ENCODE results near the gene IDUA.
A peak's percentile ranks its signal among the peaks of the same experiment; 100 is the strongest.

Gene IDUA

DNA sequence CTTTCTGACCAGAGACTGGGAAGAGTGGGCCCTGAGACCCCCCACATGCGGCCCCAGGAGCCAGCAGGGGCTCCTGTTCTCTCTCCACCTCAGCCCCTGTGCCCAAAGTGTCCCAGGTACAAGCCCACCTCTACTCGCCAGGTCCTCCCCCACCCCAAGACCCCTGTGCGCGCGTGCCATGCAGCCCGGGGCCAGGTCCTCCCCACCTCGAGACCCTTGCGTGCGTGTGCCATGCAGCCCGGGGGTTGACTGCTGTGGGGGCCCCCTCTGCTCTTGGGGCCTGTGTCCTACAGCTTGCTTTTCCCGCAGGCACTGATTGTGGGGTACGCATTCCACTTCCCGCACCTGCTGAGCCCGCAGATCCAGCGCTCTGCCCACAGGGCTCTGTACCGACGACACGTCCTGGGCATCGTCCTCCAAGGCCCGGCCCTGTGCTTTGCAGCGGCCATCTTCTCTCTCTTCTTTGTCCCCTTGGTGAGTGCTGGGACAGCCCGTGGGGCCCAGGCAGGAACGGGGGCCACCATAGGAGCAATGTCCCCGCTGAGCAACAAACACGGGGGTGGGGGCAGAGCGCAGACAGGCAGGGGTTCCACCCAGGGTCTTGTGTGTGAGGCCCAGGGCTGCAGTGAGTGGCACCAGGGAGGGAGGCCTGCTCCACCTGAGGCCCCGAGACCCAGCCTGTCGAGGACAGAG lies 33.8 kb upstream of the IDUA start:
- Mint-ChIP-seq H3K27ac (no peak overlapping the region), H3K4me3 (no peak overlapping the region), H3K27me3 (no peaks in the 10 kb centered on the region), H3K4me1 (peaks cover 2 to 5% of the 10 kb centered on the region in 2 donors), H3K36me3 (peaks cover 18 to 45% of the 10 kb centered on the region in 2 donors), H3K9me3 (no peaks in the 10 kb centered on the region)
- DNase-seq (no peak), ATAC-seq (replicated peaks) (no peak)

- ATAC-seq (replicated peaks) (no peak), DNase-seq (no peak)
- no peaks in the 10 kb centered on the region for H3K27me3 Mint-ChIP-seq
- no peak overlapping the region for H3K4me3 Mint-ChIP-seq
- H3K4me1 Mint-ChIP-seq, result peaks cover 0 to 4% of the 10 kb centered on the region in 2 donors
- peaks cover 21 to 46% of the 10 kb centered on the region in 2 donors for H3K36me3 Mint-ChIP-seq
- no peak overlapping the region for H3K27ac Mint-ChIP-seq
- H3K9me3 Mint-ChIP-seq, result no peaks in the 10 kb centered on the region
Measured at GRCh38 chr4:953574-953915, 33.3 kb upstream of the IDUA start.

DNA sequence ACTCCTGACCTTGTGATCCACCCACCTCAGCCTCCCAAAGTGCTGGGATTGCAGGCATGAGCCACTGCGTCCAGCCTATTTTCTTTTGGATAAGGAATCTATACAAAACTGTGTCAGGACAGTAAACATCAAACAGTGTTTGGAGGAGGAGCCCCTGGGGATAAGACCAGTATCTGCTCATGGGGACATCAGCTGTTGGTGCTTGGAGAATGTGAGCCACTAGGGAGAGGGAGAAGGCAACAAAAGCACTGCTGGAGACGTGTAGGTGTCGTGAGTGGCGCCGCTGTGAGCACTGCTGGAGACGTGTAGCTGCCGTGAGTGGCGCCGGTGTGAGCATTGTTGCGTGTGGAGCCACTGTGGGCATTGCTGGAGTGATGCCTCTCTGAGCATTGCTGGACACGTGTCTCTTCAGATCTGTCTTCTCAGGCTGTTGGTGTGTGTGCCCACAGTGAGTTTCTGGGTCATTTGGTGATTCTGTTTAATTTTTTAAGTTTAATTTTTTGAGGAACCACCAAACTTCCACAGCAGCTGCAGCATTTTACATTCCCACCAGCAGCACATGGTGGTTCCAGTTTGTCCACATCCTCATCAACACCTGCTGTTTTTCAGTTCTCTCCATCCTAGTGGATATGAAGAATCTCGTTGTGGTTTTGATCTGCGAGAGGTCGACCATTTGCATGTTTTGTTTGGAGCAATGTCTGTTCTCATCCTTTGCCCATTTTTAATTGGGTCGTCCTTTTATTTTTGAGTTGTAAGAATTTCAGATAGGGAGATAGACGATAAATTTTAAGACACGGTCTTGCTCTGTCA lies 32.4 kb upstream of the IDUA start:
- DNase-seq, result no peak
- H3K27me3 Mint-ChIP-seq, result no peaks in the 10 kb centered on the region
- no peak overlapping the region for H3K4me3 Mint-ChIP-seq
- peaks cover 27 to 51% of the 10 kb centered on the region in 2 donors for H3K36me3 Mint-ChIP-seq
- ATAC-seq (replicated peaks), result no peak
- no peaks in the 10 kb centered on the region for H3K9me3 Mint-ChIP-seq
- H3K4me1 Mint-ChIP-seq, result peaks cover 0 to 2% of the 10 kb centered on the region in 2 donors
- H3K27ac Mint-ChIP-seq, result peak overlapping the region; percentile 27

DNA sequence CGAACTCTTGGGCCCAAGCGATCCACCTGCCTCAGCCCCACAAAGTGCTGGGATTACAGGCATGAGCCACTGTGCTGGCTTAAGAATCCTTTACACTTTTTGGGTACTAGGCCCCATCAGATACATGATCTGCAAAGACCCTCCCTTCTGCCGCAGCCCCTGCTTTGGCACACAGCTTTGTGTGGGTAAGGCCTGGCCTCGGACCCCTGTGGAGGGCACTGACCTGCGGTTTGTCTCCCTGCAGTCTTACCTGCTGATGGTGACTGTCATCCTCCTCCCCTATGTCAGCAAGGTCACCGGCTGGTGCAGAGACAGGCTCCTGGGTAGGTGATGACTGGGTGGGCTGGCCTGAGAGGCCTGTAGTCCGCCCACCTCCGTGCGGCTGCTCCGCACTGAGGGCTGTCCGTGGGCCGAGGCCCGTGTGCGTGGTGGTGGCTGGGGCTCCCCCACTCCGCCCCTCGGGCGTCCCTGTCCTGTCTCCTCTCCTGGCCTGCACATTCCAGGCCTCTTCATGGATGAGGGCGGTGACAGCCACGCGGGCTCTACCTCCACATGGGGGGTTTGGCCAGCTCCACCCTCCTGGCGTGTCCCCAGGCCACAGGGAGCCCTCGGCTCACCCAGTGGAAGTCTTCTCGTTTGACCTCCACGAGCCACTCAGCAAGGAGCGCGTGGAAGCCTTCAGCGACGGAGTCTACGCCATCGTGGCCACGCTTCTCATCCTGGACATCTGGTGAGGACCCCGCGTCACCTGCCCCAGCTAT lies 31.5 kb upstream of the IDUA start:
- Mint-ChIP-seq H3K9me3 (no peaks in the 10 kb centered on the region), H3K27me3 (no peaks in the 10 kb centered on the region), H3K4me1 (peaks cover 0 to 2% of the 10 kb centered on the region in 2 donors), H3K36me3 (peaks cover 27 to 51% of the 10 kb centered on the region in 2 donors), H3K27ac (no peak overlapping the region), H3K4me3 (no peak overlapping the region)
- DNase-seq, result no peak
- ATAC-seq (replicated peaks), result no peak

- H3K27me3 Mint-ChIP-seq, result no peaks in the 10 kb centered on the region
- peaks cover 32 to 51% of the 10 kb centered on the region in 2 donors for H3K36me3 Mint-ChIP-seq
- H3K9me3 Mint-ChIP-seq, result no peaks in the 10 kb centered on the region
- no peak overlapping the region for H3K4me3 Mint-ChIP-seq
- no peak overlapping the region for H3K27ac Mint-ChIP-seq
- ATAC-seq (replicated peaks), result no peak
- peaks cover 0 to 2% of the 10 kb centered on the region in 2 donors for H3K4me1 Mint-ChIP-seq
- DNase-seq, result no peak
Measured at GRCh38 chr4:955931-956381, 30.9 kb upstream of the IDUA start.

GRCh38 chr4:956531-957230 lies 30.2 kb upstream of the IDUA start:
- ATAC-seq (replicated peaks) (no peak), DNase-seq (no peak)
- H3K27me3 Mint-ChIP-seq, result no peaks in the 10 kb centered on the region
- no peak overlapping the region for H3K4me3 Mint-ChIP-seq
- H3K27ac Mint-ChIP-seq, result no peak overlapping the region
- peaks cover 0 to 2% of the 10 kb centered on the region in 2 donors for H3K4me1 Mint-ChIP-seq
- H3K36me3 Mint-ChIP-seq, result peaks cover 33 to 47% of the 10 kb centered on the region in 2 donors
- H3K9me3 Mint-ChIP-seq, result no peaks in the 10 kb centered on the region

DNA sequence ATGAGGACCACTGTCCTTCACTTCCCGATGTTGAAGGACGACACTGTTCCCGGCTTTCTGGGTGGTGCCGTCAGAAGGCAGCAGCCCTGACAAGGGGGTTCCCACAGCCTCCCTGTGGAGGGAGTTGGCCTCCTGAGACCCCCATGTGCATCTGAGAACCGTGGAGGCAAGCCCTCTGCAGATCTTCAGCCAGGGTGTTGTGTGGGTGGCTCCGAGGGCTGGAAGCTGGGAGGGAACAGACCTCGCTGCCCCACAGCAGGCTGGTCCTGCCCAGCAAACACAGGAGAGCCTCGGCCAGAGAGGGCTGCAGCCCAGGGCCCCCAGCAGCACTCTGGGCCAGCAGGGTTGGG lies 29.6 kb upstream of the IDUA start:
- no peak for ATAC-seq (replicated peaks)
- no peak for DNase-seq
- Mint-ChIP-seq H3K9me3 (no peaks in the 10 kb centered on the region), H3K27me3 (no peaks in the 10 kb centered on the region), H3K36me3 (peaks cover 36 to 51% of the 10 kb centered on the region in 2 donors), H3K27ac (no peak overlapping the region), H3K4me3 (no peak overlapping the region), H3K4me1 (peaks cover 0 to 2% of the 10 kb centered on the region in 2 donors)

DNA sequence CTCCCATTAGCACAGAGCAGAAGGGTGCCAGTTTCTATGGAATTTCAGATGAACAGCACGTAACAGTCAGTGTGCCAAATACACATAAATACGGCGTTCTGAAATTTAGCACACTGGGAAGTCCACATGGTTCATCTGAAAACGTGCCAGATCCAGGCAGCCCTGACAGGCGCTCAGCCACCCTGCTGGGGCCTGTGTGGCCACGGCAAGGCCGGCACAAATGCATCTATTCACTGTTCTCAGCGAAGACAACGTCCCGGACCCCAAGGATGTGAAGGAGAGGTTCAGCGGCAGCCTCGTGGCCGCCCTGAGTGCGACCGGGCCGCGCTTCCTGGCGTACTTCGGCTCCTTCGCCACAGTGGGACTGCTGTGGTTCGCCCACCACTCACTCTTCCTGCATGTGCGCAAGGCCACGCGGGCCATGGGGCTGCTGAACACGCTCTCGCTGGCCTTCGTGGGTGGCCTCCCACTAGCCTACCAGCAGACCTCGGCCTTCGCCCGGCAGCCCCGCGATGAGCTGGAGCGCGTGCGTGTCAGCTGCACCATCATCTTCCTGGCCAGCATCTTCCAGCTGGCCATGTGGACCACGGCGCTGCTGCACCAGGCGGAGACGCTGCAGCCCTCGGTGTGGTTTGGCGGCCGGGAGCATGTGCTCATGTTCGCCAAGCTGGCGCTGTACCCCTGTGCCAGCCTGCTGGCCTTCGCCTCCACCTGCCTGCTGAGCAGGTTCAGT lies 29.1 kb upstream of the IDUA start:
- no peak overlapping the region for H3K27ac Mint-ChIP-seq
- H3K4me3 Mint-ChIP-seq, result no peak overlapping the region
- H3K27me3 Mint-ChIP-seq, result no peaks in the 10 kb centered on the region
- peaks cover 39 to 52% of the 10 kb centered on the region in 2 donors for H3K36me3 Mint-ChIP-seq
- H3K9me3 Mint-ChIP-seq, result no peaks in the 10 kb centered on the region
- DNase-seq, result no peak
- H3K4me1 Mint-ChIP-seq, result no peaks in the 10 kb centered on the region
- ATAC-seq (replicated peaks), result no peak

- no peak overlapping the region for H3K27ac Mint-ChIP-seq
- no peak overlapping the region for H3K4me3 Mint-ChIP-seq
- ATAC-seq (replicated peaks) (peak in 1 of 2 donors; percentile 16), DNase-seq (no peak)
- no peaks in the 10 kb centered on the region for H3K9me3 Mint-ChIP-seq
- peaks cover 36 to 48% of the 10 kb centered on the region in 2 donors for H3K36me3 Mint-ChIP-seq
- no peaks in the 10 kb centered on the region for H3K27me3 Mint-ChIP-seq
- H3K4me1 Mint-ChIP-seq, result no peaks in the 10 kb centered on the region
Measured at GRCh38 chr4:958314-958665, 28.6 kb upstream of the IDUA start.

GRCh38 chr4:958696-959337 lies 28.0 kb upstream of the IDUA start:
- no peaks in the 10 kb centered on the region for H3K27me3 Mint-ChIP-seq
- DNase-seq, result no peak

DNA sequence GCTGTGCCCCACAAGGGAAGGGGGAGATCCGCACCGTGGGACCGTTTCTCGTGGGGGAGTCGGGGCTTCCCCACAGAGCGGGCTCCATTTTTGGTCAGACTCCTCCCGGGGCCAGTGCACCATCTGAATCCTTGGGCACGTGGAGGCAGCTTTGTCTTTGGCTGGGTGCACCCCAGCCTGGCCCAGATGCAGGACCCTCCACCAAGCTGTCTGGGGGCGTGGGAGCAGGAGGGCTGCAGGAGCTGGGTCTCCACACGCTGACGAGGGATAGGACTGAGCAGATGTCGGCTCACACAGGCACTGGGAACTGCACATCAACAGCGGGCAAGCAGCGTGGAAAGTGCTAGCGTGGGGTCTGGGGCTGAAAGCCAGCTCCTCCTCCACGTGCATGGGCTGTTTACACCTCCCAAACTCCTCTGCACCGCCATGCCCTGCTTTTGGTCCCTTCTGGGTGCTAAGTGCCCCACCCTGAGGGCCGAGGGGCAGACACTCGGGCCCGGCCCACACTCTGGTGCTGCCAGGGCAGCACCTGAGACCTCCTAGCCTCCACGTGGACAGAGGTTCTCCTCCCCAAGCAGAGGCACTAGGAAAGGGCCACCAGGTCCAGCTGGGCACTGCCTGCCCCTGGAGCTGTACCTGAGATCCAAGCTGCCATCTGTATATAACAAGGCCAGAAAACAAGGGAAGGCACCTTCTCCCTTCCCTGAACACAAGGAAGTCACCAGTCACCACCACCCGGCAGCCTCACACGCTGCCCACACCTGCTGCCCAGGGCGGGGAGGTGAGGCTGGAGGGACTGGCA lies 27.3 kb upstream of the IDUA start:
- Mint-ChIP-seq H3K4me3 (no peak overlapping the region), H3K27ac (peak overlapping the region; percentile 51), H3K27me3 (no peaks in the 10 kb centered on the region), H3K36me3 (peaks cover 28 to 43% of the 10 kb centered on the region in 2 donors), H3K9me3 (no peaks in the 10 kb centered on the region), H3K4me1 (no peaks in the 10 kb centered on the region)
- peak in 1 of 2 donors; percentile 5 for ATAC-seq (replicated peaks)
- no peak for DNase-seq

More at GRCh38 chr4:958696-959337, 28.0 kb upstream of the IDUA start:
- H3K4me3 Mint-ChIP-seq, result no peak overlapping the region
- H3K4me1 Mint-ChIP-seq, result no peaks in the 10 kb centered on the region
- no peaks in the 10 kb centered on the region for H3K9me3 Mint-ChIP-seq
- no peak for ATAC-seq (replicated peaks)
- no peak overlapping the region for H3K27ac Mint-ChIP-seq
- H3K36me3 Mint-ChIP-seq, result peaks cover 33 to 49% of the 10 kb centered on the region in 2 donors

DNA sequence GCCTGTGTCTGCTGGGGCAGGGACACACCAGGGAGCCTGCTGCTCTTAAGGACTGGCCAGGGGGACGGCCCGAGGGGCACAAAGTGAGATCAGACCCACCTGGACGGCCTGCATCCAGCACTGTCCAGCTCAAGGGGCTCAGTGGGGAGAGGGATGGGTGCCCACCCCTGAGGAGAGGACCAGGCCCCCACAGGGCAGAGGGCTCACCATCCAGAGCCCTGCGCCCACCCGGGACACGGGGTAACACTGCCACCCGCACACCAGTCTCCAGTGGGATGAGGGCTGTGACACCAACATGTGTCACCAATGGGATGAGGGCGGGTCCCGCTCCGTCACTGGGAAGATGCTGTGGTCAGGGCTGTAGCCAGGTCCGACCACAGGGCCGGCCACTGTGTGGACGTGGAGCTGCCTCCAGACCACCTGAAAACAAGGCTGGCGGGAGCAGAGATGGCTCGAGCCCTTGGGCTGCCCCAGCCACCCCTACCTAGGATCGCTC lies 26.7 kb upstream of the IDUA start:
- DNase-seq (no peak), ATAC-seq (replicated peaks) (peak in 1 of 2 donors; percentile 17)
- Mint-ChIP-seq H3K4me3 (no peak overlapping the region), H3K36me3 (peaks cover 28 to 40% of the 10 kb centered on the region in 2 donors), H3K4me1 (no peaks in the 10 kb centered on the region), H3K27me3 (no peaks in the 10 kb centered on the region), H3K27ac (peak overlapping the region; percentile 76), H3K9me3 (no peaks in the 10 kb centered on the region)
